Fibroblast of villous mesenchyme (primary cell): Measurements from ENCODE around the gene ZBTB20. TPM values are rescaled to one million over a fixed set of nuclear protein-coding genes. Genes with fewer than 3 reads are reported as not detected.
"Not testable (repeated sequence)": the region's sequence is repeated elsewhere in the genome, so short reads cannot be mapped to it uniquely, and the experiment has no call there.

Experiments
- DNase-seq: peaks from one replicate; pipeline ENCODE4 v3.0.0-alpha.2; 2010; ENCODE audit warnings: low read depth
- H3K4me3 ChIP-seq: 2 replicates; pipeline ENCODE4 v1.5.1; 2011; ENCODE audit warnings: low read depth, mild to moderate bottlenecking, low read length
- total RNA-seq: library from RNA; depleted of rRNA; stranded (reverse); fragments of >200 nt; gene quantifications from 2 replicates; pipeline ENCODE4 v1.2.3, GENCODE V29; 2012
- TF ChIP-seq, protein P1 (sequence below): IDR thresholded peaks from 2 replicates; pipeline ENCODE4 v1.5.1; 2012; ENCODE audit warnings: low read depth, mild to moderate bottlenecking, low read length; ENCODE audit not compliant: insufficient read depth

ZBTB20 gene
- 22.9 and 28.1 TPM in 2 replicates for total RNA-seq

DNA sequence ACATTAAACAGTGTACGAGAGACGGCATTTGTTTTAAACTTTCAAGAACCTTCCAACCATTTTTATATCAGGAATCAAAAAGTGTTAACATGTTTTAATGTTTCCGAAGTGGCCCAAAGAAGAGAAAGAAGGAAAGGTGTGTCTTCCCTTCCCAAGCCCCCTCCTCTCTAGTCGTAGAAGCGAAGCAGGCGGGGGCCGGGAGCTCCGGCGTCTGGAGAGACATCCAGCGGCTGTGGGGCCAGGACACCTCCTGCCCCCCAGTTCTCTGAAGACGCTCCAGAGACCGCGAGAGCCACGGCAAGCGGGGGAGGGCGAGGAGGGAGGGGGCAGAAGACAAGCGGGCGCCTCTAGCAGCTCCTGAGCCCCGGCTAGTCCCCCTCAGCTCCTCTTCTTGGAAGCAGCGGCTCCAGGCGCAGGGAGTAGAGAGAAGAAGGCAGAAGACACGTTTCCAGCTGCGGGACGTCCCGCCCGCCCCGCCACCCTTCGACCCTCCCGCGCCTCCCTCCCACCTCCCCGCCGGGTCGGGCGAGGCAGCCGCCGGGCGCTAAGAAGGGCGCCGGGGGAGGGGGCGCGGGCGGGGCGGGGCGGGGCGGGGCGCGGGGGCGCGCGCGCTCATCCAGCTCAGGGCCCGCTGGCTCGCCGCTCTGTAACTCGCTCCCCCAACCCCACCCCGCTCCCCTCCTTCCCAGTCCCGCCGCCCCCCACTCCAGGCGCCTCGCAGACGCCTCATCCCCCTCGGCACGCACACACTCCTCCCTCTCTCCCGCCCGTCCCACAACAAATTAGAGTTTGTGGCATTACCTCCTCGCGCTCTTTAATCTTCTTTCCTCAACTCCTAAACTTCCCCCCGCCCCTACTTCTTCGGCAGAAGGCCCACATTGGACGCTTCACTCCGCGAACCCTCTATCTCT, at the start of gene ZBTB20:
Gene ZBTB20, minus strand, starts transcription at position 871 of the 911 bp plus-strand sequence.
- peak within 1 kb of the TSS; percentile 84 for H3K4me3 ChIP-seq
- peak; percentile 75 for DNase-seq
- TF ChIP-seq, protein P1, sequence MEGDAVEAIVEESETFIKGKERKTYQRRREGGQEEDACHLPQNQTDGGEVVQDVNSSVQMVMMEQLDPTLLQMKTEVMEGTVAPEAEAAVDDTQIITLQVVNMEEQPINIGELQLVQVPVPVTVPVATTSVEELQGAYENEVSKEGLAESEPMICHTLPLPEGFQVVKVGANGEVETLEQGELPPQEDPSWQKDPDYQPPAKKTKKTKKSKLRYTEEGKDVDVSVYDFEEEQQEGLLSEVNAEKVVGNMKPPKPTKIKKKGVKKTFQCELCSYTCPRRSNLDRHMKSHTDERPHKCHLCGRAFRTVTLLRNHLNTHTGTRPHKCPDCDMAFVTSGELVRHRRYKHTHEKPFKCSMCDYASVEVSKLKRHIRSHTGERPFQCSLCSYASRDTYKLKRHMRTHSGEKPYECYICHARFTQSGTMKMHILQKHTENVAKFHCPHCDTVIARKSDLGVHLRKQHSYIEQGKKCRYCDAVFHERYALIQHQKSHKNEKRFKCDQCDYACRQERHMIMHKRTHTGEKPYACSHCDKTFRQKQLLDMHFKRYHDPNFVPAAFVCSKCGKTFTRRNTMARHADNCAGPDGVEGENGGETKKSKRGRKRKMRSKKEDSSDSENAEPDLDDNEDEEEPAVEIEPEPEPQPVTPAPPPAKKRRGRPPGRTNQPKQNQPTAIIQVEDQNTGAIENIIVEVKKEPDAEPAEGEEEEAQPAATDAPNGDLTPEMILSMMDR, result no peak

- peak; percentile 19 for DNase-seq
- H3K4me3 ChIP-seq, result no peak overlapping the region
- TF ChIP-seq, protein P1, result no peak
Observed at GRCh38 chr3:115194476-115194875, 47.4 kb upstream of the ZBTB20 start.

- TF ChIP-seq, protein P1, result no peak
- H3K4me3 ChIP-seq, result no peak overlapping the region
- no peak for DNase-seq
Observed at GRCh38 chr3:115190747-115191146, 43.7 kb upstream of the ZBTB20 start.

- H3K4me3 ChIP-seq, result no peak overlapping the region
- TF ChIP-seq, protein P1, result no peak
- no peak for DNase-seq
Observed at GRCh38 chr3:115187149-115187757, 40.2 kb upstream of the ZBTB20 start.

GRCh38 chr3:115186351-115187148, 39.5 kb upstream of the ZBTB20 start:
- TF ChIP-seq, protein P1, result no peak
- DNase-seq, result no peak
- H3K4me3 ChIP-seq, result no peak overlapping the region

DNA sequence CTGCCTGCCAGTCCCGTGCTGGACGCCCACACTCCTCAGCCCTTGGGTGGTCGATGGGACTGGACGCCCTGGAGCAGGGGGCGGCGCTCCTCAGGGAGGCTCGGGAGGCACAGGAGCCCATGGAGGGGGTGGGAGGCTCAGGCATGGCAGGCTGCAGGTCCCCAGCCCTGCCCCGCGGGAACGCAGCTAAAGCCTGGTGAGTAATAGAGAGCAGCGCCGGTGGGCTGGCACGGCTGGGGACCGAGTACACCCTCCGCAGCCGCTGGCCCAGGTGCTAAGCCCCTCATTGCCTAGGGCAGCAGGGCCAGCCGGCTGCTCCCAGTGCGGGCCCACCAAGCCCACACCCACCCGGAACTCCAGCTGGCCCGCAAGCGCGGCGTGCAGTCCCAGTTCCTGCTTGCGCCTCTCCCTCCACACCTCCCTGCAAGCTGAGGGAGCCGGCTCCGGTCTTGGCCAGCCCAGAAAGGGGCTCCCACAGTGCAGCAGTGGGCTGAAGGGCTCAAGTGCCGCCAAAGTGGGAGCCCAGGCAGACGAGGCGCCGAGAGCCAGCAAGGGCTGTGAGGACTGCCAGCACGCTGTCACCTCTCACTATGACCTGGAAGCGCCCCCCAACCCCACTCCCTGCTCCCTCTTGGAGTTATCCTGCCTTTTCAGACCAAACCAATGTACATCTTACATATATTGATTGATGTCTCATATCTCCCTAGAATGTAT, 37.9 kb upstream of the ZBTB20 start:
- H3K4me3 ChIP-seq, DNase-seq: not testable (repeated sequence)

- DNase-seq, result not testable (repeated sequence)
Observed at GRCh38 chr3:115178930-115179329, 31.8 kb upstream of the ZBTB20 start.

More at GRCh38 chr3:115178930-115179329, 31.8 kb upstream of the ZBTB20 start:
- H3K4me3 ChIP-seq, result not testable (repeated sequence)
